Omental fat pad (tissue), 4 donors: Measurements from ENCODE around the gene SRRM2. TPM values are rescaled to one million over a fixed set of nuclear protein-coding genes. Genes with fewer than 3 reads are reported as not detected.

Source experiments
- ATAC-seq: fragments of 150-250 bp; one replicate; pipeline ENCODE4 v1.9.1; 2016; ENCODE audit warnings: mild to moderate bottlenecking, moderate library complexity; ENCODE audit not compliant: low FRiP score
- DNase-seq: peaks from one replicate; pipeline ENCODE4 v3.0.0-alpha.2; 2019; ENCODE audit warnings: low spot score
- CTCF ChIP-seq, 3 donors: fragments of 450-650 bp; IDR thresholded peaks; one replicate each; pipeline ENCODE4 v1.5.1; 2016 to 2017; ENCODE audit warnings: antibody characterized with exemption in 3 of 3, mild to moderate bottlenecking in 3 of 3, moderate library complexity in 2 of 3
- total RNA-seq, 4 donors: library from RNA; depleted of rRNA; stranded (reverse); fragments of >200 nt; gene quantifications; one replicate each; pipeline ENCODE4 v1.1.0, GENCODE V29; 2016

SRRM2 gene
- total RNA-seq, 4 donors from 2014 or later = 230 to 465 (median 368) TPM

GRCh38 chr16:2753733-2754020 lies 1.2 kb downstream of the SRRM2 start:
- DNase-seq (no peak), ATAC-seq (no peak)

GRCh38 chr16:2755158-2755557 lies 2.7 kb downstream of the SRRM2 start:
- no peak for DNase-seq
- TF ChIP-seq CTCF (IDR thresholded peaks at IDR 0.05) = no peak
- ATAC-seq = no peak

More at GRCh38 chr16:2753733-2754020, 1.2 kb downstream of the SRRM2 start:
- TF ChIP-seq CTCF (IDR thresholded peaks at IDR 0.05) = no peak

DNA sequence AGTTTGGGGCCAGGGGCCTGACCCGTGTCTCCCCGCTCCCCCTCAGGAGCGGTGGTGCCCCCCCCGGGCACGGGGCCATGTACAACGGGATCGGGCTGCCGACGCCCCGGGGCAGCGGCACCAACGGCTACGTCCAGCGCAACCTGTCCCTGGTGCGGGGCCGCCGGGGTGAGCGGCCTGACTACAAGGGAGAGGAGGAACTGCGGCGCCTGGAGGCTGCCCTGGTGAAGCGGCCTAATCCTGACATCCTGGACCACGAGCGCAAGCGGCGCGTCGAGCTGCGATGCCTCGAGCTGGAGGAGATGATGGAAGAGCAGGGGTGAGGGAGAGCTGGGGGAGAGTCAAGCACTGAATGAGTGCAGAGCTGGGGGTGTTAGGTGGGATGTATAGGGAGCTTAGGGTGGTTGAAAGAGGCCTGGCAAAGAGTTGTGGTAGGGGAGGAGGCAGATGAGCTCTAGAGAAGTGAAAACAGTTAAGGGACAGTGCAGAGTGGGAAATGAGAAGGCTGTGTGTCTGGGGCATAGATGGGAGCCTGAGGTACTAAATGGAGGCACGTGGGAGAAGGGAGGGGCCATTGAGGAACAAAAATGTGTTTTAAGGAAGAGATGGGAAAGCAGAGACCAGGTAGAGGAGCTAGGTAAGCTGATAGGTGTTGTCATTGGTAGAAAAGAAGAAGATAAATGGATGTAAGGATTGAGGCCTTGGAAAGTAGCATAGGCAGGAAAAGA lies 4.0 kb downstream of the SRRM2 start:
- DNase-seq (no peak), ATAC-seq (no peak)
- no peak for TF ChIP-seq CTCF (IDR thresholded peaks at IDR 0.05)

DNA sequence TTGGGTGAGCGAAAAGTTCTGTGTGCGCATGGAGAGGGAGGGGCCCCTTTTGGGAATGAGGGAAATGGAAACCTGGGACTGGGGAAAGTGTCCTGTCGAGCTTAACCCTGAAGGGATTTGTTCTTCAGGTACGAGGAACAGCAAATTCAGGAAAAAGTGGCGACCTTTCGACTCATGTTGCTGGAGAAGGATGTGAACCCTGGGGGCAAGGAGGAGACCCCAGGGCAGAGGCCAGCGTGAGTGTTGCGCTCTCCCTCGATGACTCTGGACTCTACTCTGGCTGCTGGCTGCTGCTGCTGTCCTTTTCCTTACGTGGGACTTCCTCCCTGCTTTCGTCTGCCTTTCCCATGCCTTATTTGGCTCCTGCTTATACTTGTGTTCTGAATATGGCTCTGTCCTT lies 4.9 kb downstream of the SRRM2 start:
- ATAC-seq (no peak), DNase-seq (no peak)
- TF ChIP-seq CTCF (IDR thresholded peaks at IDR 0.05) = no peak

DNA sequence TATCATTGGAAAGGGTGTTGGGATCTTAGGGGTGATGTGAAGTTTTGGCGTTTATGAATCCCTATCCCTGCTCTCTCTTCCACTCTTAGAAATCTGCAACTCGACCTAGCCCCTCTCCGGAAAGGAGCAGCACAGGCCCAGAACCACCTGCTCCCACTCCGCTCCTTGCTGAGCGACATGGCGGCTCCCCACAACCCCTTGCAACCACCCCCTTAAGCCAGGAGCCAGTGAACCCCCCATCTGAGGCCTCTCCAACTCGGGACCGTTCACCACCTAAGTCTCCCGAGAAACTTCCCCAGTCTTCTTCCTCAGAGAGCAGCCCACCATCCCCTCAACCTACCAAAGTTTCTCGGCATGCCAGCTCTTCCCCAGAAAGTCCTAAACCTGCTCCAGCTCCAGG lies 9.0 kb downstream of the SRRM2 start:
- no peak for TF ChIP-seq CTCF (IDR thresholded peaks at IDR 0.05)
- DNase-seq (no peak), ATAC-seq (no peak)

GRCh38 chr16:2761886-2762583 lies 9.6 kb downstream of the SRRM2 start:
- ATAC-seq (no peak), DNase-seq (no peak)
- TF ChIP-seq CTCF (IDR thresholded peaks at IDR 0.05) = no peak

DNA sequence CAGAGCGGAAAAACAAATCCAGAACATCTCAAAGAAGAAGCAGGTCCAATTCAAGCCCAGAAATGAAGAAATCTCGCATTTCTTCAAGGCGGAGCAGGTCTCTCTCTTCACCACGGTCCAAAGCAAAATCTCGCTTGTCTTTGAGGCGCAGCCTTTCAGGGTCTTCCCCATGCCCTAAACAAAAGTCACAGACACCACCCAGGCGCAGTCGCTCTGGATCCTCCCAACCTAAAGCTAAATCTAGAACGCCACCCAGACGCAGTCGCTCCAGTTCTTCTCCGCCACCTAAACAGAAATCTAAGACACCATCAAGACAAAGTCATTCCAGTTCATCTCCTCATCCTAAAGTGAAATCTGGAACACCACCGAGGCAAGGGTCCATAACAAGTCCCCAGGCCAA lies 10.3 kb downstream of the SRRM2 start:
- DNase-seq = no peak
- TF ChIP-seq CTCF (IDR thresholded peaks at IDR 0.05) = no peak
- ATAC-seq = no peak
